ENCODE results near the gene STK39. TPM values are rescaled to one million over a fixed set of nuclear protein-coding genes. Genes with fewer than 3 reads are reported as not detected.

Gene STK39
- total and polyA plus RNA-seq, 9 of the 15 experiments (the other 6 are each of a cell fraction or from before 2014, with no cell fraction given) = 0.19 to 0.76 (median 0.51) TPM

GRCh38 chr2:168114040-168114439 is 133.4 kb downstream of the STK39 start:
- no peak for ATAC-seq
- TF ChIP-seq THAP7 (CRISPR knock-in tag; IDR thresholded peaks at IDR 0.05) (no peak), SPI1 (IDR thresholded peaks at IDR 0.05; ENCODE audit: borderline replicate concordance, low read depth, low read length) (no peak), NCOA6 (IDR thresholded peaks at IDR 0.05) (no peak), TFAM (CRISPR knock-in tag; conservative IDR thresholded peaks at IDR 0.05) (no peak), RFX1 (IDR thresholded peaks at IDR 0.05) (no peak), ARNT (IDR thresholded peaks at IDR 0.05) (no peak), SREBF2 (CRISPR knock-in tag; IDR thresholded peaks at IDR 0.05) (no peak), TAL1 (IDR thresholded peaks at IDR 0.05) (no peak), TAF1 (IDR thresholded peaks at IDR 0.05; ENCODE audit: control insufficient read depth, extremely low read depth, insufficient read depth, low read length, severe bottlenecking) (no peak), U2AF2 (optimal IDR thresholded peaks at IDR 0.05; ENCODE audit: low read depth, low read length) (no peak), THRAP3 (IDR thresholded peaks at IDR 0.05; ENCODE audit: borderline replicate concordance) (no peak), ZSCAN32 (CRISPR knock-in tag; IDR thresholded peaks at IDR 0.05) (no peak), ZNF436 (CRISPR knock-in tag; IDR thresholded peaks at IDR 0.05) (no peak), PHB (CRISPR knock-in tag; IDR thresholded peaks at IDR 0.05) (no peak), FOS (IDR thresholded peaks at IDR 0.05; ENCODE audit: extremely low read depth, insufficient read length) (no peak)
- TF ChIP-seq, protein P1, sequence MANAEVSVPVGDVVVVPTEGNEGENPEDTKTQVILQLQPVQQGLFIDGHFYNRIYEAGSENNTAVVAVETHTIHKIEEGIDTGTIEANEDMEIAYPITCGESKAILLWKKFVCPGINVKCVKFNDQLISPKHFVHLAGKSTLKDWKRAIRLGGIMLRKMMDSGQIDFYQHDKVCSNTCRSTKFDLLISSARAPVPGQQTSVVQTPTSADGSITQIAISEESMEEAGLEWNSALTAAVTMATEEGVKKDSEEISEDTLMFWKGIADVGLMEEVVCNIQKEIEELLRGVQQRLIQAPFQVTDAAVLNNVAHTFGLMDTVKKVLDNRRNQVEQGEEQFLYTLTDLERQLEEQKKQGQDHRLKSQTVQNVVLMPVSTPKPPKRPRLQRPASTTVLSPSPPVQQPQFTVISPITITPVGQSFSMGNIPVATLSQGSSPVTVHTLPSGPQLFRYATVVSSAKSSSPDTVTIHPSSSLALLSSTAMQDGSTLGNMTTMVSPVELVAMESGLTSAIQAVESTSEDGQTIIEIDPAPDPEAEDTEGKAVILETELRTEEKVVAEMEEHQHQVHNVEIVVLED (CRISPR knock-in tag; IDR thresholded peaks at IDR 0.05) = no peak
- TF ChIP-seq, protein P2, sequence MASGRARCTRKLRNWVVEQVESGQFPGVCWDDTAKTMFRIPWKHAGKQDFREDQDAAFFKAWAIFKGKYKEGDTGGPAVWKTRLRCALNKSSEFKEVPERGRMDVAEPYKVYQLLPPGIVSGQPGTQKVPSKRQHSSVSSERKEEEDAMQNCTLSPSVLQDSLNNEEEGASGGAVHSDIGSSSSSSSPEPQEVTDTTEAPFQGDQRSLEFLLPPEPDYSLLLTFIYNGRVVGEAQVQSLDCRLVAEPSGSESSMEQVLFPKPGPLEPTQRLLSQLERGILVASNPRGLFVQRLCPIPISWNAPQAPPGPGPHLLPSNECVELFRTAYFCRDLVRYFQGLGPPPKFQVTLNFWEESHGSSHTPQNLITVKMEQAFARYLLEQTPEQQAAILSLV (tag; IDR thresholded peaks at IDR 0.05) = no peak
- Histone ChIP-seq H3K4me1 (replicated peaks in 1 of 2; ENCODE audit: control insufficient read depth in 2 of 2, insufficient read depth in 2 of 2, low read length in 2 of 2) (no peaks in the 10 kb centered on the region), H3K4me2 (ENCODE audit: insufficient read depth, low read length) (no peak overlapping the region), H3K4me3 (no peak overlapping the region), H3K79me2 (ENCODE audit: control insufficient read depth, insufficient read depth, low read length) (no peaks in the 10 kb centered on the region), H3K9ac (ENCODE audit: insufficient read depth in 1 of 2, low read depth in 2 of 2, low read length in 2 of 2) (no peak overlapping the region), H3K27ac (ENCODE audit: extremely low read depth, low read depth, low read length) (no peak overlapping the region), H3K36me3 (ENCODE audit: control insufficient read depth, insufficient read depth, low read length) (no peaks in the 10 kb centered on the region), H3K9me1 (ENCODE audit: control insufficient read depth, insufficient read depth, low read length) (no peaks in the 10 kb centered on the region), H4K20me1 (replicated peaks; ENCODE audit: control insufficient read depth, insufficient read depth, low read length) (no peaks in the 10 kb centered on the region), H3K9me3 (replicated peaks; ENCODE audit: control insufficient read depth, insufficient read depth, low read depth, low read length) (no peaks in the 10 kb centered on the region), H2AFZ (ENCODE audit: low read depth, low read length) (no peak overlapping the region), H3K27me3 (ENCODE audit: control insufficient read depth in 2 of 2, insufficient read depth in 2 of 2, low read length in 2 of 2) (0 out of 5 replicates have a peak, but pooled peaks cover 0 to 3% of the 10 kb centered on the region in 2 experiments)
- POLR2A ChIA-PET = interaction anchor here (0.7 kb wide), 1 partner anchor 1498 kb away, joined by 3 read pairs; no protein-coding TSS in a partner anchor
- CTCF ChIA-PET (ENCODE audit: low intra/inter-chr PET ratio) = no interaction called here
- intact Hi-C loops (cut with micrococcal nuclease) = loop anchor here (10.0 kb wide), 2 partner anchors 569 to 819 kb away; partner anchors contain the start of gene B3GALT1
- FAIRE-seq = no peak
- 0% methylated on average over 2 of the region's 2 CpGs for WGBS (ENCODE audit: insufficient coverage, low coverage, missing lambda C conversion rate)
- DNase-seq (ENCODE audit: extremely low read depth in 1 of 4, low spot score in 3 of 4) = no peak
- no TSS peak for BruUV-seq (replicated peaks)
- in situ Hi-C loops (cut with MboI) = loop anchor here (10.0 kb wide), 2 partner anchors 909 to 1569 kb away; no protein-coding TSS in a partner anchor

All from K562 (cell line).